Glomerular visceral epithelial cell (primary cell): Measurements from ENCODE around the gene VPS18.
A peak's percentile ranks its signal among the peaks of the same experiment; 100 is the strongest.
"Not testable (repeated sequence)": the region's sequence is repeated elsewhere in the genome, so short reads cannot be mapped to it uniquely, and the experiment has no call there.

Experiments
- DNase-seq: peaks from one replicate; pipeline ENCODE4 v3.0.0-alpha.2; 2016; ENCODE audit errors: extremely low spot score

Gene VPS18, protein sequence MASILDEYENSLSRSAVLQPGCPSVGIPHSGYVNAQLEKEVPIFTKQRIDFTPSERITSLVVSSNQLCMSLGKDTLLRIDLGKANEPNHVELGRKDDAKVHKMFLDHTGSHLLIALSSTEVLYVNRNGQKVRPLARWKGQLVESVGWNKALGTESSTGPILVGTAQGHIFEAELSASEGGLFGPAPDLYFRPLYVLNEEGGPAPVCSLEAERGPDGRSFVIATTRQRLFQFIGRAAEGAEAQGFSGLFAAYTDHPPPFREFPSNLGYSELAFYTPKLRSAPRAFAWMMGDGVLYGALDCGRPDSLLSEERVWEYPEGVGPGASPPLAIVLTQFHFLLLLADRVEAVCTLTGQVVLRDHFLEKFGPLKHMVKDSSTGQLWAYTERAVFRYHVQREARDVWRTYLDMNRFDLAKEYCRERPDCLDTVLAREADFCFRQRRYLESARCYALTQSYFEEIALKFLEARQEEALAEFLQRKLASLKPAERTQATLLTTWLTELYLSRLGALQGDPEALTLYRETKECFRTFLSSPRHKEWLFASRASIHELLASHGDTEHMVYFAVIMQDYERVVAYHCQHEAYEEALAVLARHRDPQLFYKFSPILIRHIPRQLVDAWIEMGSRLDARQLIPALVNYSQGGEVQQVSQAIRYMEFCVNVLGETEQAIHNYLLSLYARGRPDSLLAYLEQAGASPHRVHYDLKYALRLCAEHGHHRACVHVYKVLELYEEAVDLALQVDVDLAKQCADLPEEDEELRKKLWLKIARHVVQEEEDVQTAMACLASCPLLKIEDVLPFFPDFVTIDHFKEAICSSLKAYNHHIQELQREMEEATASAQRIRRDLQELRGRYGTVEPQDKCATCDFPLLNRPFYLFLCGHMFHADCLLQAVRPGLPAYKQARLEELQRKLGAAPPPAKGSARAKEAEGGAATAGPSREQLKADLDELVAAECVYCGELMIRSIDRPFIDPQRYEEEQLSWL

GRCh38 chr15:40893733-40894680, at the start of gene VPS18:
Gene VPS18, plus strand, starts transcription at chr15:40894450. Its CDS starts 319 bp downstream, at chr15:40894769.
- peak; percentile 98 for DNase-seq

- DNase-seq, result no peak
Observed at GRCh38 chr15:40844696-40845030, 49.6 kb upstream of the VPS18 start.

- no peak for DNase-seq
Observed at GRCh38 chr15:40845036-40845435, 49.2 kb upstream of the VPS18 start.

DNA sequence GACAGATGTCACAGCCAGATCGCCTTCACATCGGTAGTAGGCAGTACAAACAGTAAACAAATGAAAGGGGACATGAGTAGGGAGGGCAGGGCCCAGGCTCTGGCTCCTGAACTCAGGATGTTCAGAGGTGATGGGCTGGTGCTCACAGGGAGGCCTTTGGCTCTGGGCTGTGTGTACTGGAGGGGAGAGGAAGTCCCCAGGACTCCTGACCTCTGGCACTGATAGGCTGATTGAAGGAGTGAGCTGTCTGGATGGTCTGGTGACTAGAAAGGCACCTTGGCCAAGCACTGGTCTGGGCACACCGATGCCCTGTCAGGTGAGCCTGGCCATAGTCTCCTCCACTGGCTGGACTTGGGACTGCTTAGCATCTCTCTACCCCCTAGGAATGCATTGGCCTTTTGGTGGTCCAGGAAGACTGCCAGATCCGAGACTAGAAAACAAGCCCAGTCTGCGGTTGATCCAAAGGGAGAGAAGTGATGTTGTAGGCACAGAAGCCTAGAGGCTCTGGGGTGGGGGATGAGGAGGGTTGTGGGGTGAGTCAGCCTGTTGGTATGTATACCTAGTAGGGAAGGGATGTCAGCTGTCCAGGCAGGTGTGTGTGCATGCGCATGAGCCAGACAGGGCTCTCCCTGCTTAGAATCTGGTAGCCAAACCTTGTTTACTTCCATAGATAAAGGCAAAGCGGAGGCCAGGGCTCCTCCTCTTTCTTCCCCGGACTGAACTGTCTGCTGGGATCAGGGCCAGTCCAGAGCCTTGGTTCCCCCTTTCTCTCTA, 48.6 kb upstream of the VPS18 start:
- peak; percentile 78 for DNase-seq

- peak; percentile 32 for DNase-seq
Observed at GRCh38 chr15:40846841-40847222, 47.4 kb upstream of the VPS18 start.

GRCh38 chr15:40847223-40847961, 46.9 kb upstream of the VPS18 start:
- peak; percentile 73 for DNase-seq

GRCh38 chr15:40850576-40851112, 43.6 kb upstream of the VPS18 start:
- DNase-seq, result no peak

GRCh38 chr15:40852529-40852928, 41.7 kb upstream of the VPS18 start:
- DNase-seq, result no peak

- no peak for DNase-seq
Observed at GRCh38 chr15:40853241-40853890, 40.9 kb upstream of the VPS18 start.

GRCh38 chr15:40854161-40854560, 40.1 kb upstream of the VPS18 start:
- no peak for DNase-seq

GRCh38 chr15:40855706-40856234, 38.5 kb upstream of the VPS18 start:
- DNase-seq, result no peak

GRCh38 chr15:40856746-40857145, 37.5 kb upstream of the VPS18 start:
- no peak for DNase-seq

GRCh38 chr15:40857601-40858341, 36.5 kb upstream of the VPS18 start:
- peak; percentile 72 for DNase-seq

GRCh38 chr15:40858706-40859105, 35.5 kb upstream of the VPS18 start:
- no peak for DNase-seq

- DNase-seq, result peak; percentile 86
Observed at GRCh38 chr15:40859206-40859851, 34.9 kb upstream of the VPS18 start.

- not testable (repeated sequence) for DNase-seq
Observed at GRCh38 chr15:40861147-40861546, 33.1 kb upstream of the VPS18 start.

DNA sequence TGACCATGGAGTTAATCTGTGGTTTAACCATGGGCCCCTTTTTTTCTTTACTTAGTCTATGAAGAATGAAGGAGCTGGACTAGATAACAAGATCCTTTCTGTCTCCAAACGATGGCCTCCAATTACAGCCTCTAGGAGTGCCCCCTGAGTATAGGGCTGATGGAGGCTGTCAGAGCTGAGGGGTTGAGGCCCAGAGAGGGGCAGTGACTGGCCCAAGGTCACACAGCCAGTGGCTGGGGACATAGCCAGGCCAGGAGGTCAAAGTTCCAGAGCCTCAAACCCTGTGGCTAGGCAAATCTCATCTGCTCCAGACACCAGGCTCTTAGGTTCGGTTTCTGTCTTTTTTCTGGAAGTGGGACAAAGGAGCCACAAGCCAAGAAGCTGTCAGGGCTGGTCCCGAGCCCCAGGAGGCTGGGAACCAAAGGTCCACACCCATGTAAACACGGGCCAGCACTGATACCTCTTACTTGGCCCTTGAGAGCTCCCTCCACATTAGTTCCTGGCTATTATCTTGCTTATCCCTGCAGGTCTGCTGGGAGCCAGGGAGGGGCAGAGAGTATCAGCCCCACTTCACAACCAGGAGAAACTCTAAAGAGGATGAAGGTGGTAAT, 30.5 kb upstream of the VPS18 start:
- no peak for DNase-seq
